Smooth muscle cell (in vitro differentiated cells): ENCODE data around the gene WWP2. TPM values are rescaled to one million over a fixed set of nuclear protein-coding genes. Genes with fewer than 3 reads are reported as not detected.

Experiments used
- DNase-seq: peaks from one replicate; lab custom pipeline; 2025; ENCODE audit not compliant: unreplicated experiment; lab: John Stamatoyannopoulos, UW
- H2AFZ ChIP-seq: fragments of 200-600 bp; sonication (generic); 2 replicates; pipeline ENCODE4 v1.6.0; 2016; ENCODE audit warnings: antibody characterized with exemption, low read depth, mild to moderate bottlenecking
- H3F3A ChIP-seq: fragments of 200-600 bp; sonication (generic); 2 replicates; pipeline ENCODE4 v1.6.0; 2017; ENCODE audit warnings: antibody characterized with exemption, low read depth
- H3K27ac ChIP-seq: fragments of 200-600 bp; sonication (generic); 2 replicates; pipeline ENCODE4 v1.5.1; 2016; ENCODE audit warnings: low read depth, mild to moderate bottlenecking
- H3K27me3 ChIP-seq: fragments of 200-600 bp; sonication (generic); 2 replicates; pipeline ENCODE4 v1.6.1; 2016; ENCODE audit warnings: low read depth, mild to moderate bottlenecking
- H3K36me3 ChIP-seq: fragments of 200-600 bp; sonication (generic); 2 replicates; pipeline ENCODE4 v1.5.1; 2016; ENCODE audit warnings: low read depth
- H3K4me1 ChIP-seq: fragments of 200-600 bp; sonication (generic); 2 replicates; pipeline ENCODE4 v1.5.1; 2016; ENCODE audit warnings: low read depth
- H3K4me2 ChIP-seq: fragments of 200-600 bp; sonication (generic); 2 replicates; pipeline ENCODE4 v1.6.0; 2016; ENCODE audit warnings: mild to moderate bottlenecking
- H3K4me3 ChIP-seq: fragments of 200-600 bp; sonication (generic); 2 replicates; pipeline ENCODE4 v1.5.1; 2016; ENCODE audit warnings: mild to moderate bottlenecking
- H3K79me2 ChIP-seq: fragments of 200-600 bp; sonication (generic); 2 replicates; pipeline ENCODE4 v1.6.0; 2016; ENCODE audit warnings: low read depth, mild to moderate bottlenecking
- H3K9ac ChIP-seq: fragments of 200-600 bp; sonication (generic); 2 replicates; pipeline ENCODE4 v1.6.0; 2016; ENCODE audit warnings: low read depth
- H3K9me3 ChIP-seq: fragments of 200-600 bp; sonication (generic); replicated peaks from 2 replicates; pipeline ENCODE4 v1.5.1; 2016; ENCODE audit warnings: low read depth
- H4K20me1 ChIP-seq: fragments of 200-600 bp; sonication (generic); 2 replicates; pipeline ENCODE4 v1.6.0; 2016; ENCODE audit warnings: low read depth
- WGBS: methylation state at CpG from one replicate; pipeline ENCODE4 v1.1.7; 2016; ENCODE audit warnings: low lambda C conversion rate; 5-methylcytosine and 5-hydroxymethylcytosine counted together
- polyA plus RNA-seq: library from polyadenylated mRNA; unstranded; fragments of >200 nt; fragmentation: Nextera tagmentation; extraction: Ambion mirVana; gene quantifications from 2 replicates; pipeline ENCODE4 v1.2.1, GENCODE V29; 2016
- total RNA-seq: library from RNA; depleted of rRNA; stranded (reverse); fragments of >200 nt; gene quantifications from 2 replicates; pipeline ENCODE4 v1.2.3, GENCODE V29; 2014
- TF ChIP-seq, protein P1 (sequence below): fragments of 200-600 bp; sonication (generic); IDR thresholded peaks from 2 replicates; pipeline ENCODE4 v1.5.1; 2017; ENCODE audit warnings: borderline replicate concordance, mild to moderate bottlenecking, antibody characterized with exemption; ENCODE audit not compliant: insufficient read depth, poor library complexity, severe bottlenecking

WWP2 gene
- total and polyA plus RNA-seq, 2 experiments from 2014 or later: 7.8 to 9.0 TPM

DNA sequence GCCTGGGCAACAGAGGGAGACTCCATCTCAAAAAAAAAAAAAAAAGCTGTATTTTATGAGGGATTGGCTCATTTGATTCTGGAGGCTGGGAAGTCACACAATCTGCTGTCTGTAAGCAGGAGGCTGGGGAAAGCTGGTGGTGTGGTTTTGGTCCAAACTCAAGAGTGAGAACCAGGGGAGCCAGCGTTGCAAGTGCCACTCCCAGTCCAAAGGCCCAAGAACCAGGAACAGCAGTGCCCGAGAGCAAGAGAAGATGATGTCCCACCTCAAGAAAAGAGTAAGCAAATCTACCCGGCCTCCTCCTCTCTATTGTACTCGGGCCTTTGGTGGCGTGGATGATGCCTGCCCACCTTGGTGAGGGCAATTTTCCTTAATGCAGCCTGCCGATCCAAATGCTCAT, 30.0 kb upstream of the WWP2 start:
- H3K27ac ChIP-seq: no peak overlapping the region
- WGBS: 96% methylated on average over 6 of the region's 6 CpGs
- no peaks in the 10 kb centered on the region for H3K27me3 ChIP-seq
- H3K79me2 ChIP-seq: no peaks in the 10 kb centered on the region
- H3K9me3 ChIP-seq: no peaks in the 10 kb centered on the region
- no peak for DNase-seq
- no peak overlapping the region for H2AFZ ChIP-seq
- no peaks in the 10 kb centered on the region for H4K20me1 ChIP-seq
- H3K4me2 ChIP-seq: no peak overlapping the region
- no peak overlapping the region for H3K4me3 ChIP-seq
- no peaks in the 10 kb centered on the region for H3F3A ChIP-seq
- TF ChIP-seq, protein P1, sequence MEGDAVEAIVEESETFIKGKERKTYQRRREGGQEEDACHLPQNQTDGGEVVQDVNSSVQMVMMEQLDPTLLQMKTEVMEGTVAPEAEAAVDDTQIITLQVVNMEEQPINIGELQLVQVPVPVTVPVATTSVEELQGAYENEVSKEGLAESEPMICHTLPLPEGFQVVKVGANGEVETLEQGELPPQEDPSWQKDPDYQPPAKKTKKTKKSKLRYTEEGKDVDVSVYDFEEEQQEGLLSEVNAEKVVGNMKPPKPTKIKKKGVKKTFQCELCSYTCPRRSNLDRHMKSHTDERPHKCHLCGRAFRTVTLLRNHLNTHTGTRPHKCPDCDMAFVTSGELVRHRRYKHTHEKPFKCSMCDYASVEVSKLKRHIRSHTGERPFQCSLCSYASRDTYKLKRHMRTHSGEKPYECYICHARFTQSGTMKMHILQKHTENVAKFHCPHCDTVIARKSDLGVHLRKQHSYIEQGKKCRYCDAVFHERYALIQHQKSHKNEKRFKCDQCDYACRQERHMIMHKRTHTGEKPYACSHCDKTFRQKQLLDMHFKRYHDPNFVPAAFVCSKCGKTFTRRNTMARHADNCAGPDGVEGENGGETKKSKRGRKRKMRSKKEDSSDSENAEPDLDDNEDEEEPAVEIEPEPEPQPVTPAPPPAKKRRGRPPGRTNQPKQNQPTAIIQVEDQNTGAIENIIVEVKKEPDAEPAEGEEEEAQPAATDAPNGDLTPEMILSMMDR: no peak
- H3K4me1 ChIP-seq: peaks cover 10% of the 10 kb centered on the region
- H3K36me3 ChIP-seq: no peaks in the 10 kb centered on the region
- no peak overlapping the region for H3K9ac ChIP-seq

DNA sequence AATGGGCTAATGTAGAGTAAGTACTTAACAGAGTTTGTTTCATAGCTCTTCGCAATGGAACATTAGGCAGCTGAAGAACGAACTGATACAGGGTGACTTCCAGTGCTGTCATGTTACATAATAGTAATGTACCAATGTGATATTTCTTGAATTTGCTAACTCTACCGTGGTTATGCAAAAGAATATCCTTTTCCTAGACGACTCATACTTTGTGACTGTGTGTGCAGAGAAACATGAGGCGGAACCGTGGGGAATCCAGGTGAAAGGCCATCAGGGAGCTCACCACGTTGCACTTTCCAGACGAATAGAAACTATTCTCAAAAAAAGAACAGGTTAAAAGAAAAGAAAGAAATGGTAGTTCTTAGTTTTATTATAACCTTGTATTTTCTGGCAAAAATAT, 20.6 kb upstream of the WWP2 start:
- no peaks in the 10 kb centered on the region for H3K27me3 ChIP-seq
- H3K4me2 ChIP-seq: no peak overlapping the region
- peaks cover 4% of the 10 kb centered on the region for H3K36me3 ChIP-seq
- H2AFZ ChIP-seq: no peak overlapping the region
- H3K9me3 ChIP-seq: no peaks in the 10 kb centered on the region
- no peaks in the 10 kb centered on the region for H4K20me1 ChIP-seq
- no peak overlapping the region for H3K9ac ChIP-seq
- WGBS: 91% methylated on average over 8 of the region's 8 CpGs
- H3K79me2 ChIP-seq: no peaks in the 10 kb centered on the region
- H3K27ac ChIP-seq: no peak overlapping the region
- no peaks in the 10 kb centered on the region for H3F3A ChIP-seq
- H3K4me3 ChIP-seq: no peak overlapping the region
- no peak for DNase-seq
- no peaks in the 10 kb centered on the region for H3K4me1 ChIP-seq
- TF ChIP-seq, protein P1: no peak

DNA sequence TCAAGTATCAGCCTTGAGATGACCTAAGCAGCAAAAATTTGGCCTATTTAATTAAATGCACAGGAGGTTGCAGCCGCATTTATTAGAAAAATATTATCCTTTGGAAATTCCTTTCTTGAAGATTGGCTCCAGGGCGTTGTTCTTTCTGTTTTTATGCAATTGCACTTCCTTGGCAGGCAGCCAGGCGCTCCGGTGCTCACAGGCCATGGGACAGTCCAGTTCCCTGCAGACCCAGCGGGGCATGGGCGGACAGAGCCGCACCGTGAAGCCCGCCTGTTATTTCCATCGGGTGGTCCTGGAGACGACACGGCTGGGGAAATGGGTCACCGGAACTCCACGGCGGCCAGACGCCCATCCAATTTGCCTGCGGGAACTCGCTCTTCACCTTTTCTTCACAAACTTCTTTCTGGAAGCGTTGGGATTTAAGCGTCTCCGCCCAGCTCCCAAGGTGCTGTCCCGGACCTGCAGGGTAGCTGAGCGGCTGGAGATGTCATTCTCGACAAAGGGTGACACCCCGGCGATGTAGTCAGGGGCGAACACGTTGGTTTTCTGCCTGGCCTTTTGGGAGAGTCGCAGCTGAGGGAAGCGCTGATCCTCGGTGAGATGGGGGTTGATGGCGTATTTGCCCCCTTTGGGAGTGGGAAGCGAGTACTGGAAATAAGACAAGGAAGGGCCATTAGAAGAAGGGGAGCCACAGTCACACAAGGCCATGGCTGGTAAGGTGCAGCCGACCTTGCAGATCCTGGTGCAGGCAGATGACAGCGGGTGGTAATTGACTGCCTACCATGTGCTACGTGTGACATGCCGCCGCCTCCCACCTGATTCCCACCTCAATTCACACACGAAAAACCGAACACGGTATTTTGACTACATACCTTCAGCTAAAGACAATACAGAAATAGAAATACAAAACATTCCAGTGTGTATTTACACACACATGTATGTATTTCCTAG, 19.9 kb upstream of the WWP2 start:
- Histone ChIP-seq H2AFZ (no peak overlapping the region), H3K4me1 (no peaks in the 10 kb centered on the region), H3K4me2 (no peak overlapping the region), H3K27me3 (no peaks in the 10 kb centered on the region), H3K36me3 (peaks cover 4% of the 10 kb centered on the region), H3K4me3 (no peak overlapping the region), H3K9ac (no peak overlapping the region), H3K9me3 (no peaks in the 10 kb centered on the region), H3F3A (no peaks in the 10 kb centered on the region), H3K27ac (no peak overlapping the region), H4K20me1 (no peaks in the 10 kb centered on the region), H3K79me2 (no peaks in the 10 kb centered on the region)
- TF ChIP-seq, protein P1: no peak
- DNase-seq: no peak
- WGBS: 96% methylated on average over 41 of the region's 41 CpGs
